Measurements from ENCODE around the gene CHD6.

The CHD6 gene, protein sequence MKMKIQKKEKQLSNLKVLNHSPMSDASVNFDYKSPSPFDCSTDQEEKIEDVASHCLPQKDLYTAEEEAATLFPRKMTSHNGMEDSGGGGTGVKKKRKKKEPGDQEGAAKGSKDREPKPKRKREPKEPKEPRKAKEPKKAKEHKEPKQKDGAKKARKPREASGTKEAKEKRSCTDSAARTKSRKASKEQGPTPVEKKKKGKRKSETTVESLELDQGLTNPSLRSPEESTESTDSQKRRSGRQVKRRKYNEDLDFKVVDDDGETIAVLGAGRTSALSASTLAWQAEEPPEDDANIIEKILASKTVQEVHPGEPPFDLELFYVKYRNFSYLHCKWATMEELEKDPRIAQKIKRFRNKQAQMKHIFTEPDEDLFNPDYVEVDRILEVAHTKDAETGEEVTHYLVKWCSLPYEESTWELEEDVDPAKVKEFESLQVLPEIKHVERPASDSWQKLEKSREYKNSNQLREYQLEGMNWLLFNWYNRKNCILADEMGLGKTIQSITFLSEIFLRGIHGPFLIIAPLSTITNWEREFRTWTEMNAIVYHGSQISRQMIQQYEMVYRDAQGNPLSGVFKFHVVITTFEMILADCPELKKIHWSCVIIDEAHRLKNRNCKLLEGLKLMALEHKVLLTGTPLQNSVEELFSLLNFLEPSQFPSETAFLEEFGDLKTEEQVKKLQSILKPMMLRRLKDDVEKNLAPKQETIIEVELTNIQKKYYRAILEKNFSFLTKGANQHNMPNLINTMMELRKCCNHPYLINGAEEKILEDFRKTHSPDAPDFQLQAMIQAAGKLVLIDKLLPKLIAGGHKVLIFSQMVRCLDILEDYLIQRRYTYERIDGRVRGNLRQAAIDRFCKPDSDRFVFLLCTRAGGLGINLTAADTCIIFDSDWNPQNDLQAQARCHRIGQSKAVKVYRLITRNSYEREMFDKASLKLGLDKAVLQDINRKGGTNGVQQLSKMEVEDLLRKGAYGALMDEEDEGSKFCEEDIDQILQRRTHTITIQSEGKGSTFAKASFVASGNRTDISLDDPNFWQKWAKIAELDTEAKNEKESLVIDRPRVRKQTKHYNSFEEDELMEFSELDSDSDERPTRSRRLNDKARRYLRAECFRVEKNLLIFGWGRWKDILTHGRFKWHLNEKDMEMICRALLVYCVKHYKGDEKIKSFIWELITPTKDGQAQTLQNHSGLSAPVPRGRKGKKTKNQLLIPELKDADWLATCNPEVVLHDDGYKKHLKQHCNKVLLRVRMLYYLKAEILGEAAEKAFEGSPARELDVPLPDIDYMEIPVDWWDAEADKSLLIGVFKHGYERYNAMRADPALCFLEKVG (N-terminal part only)

GRCh38 chr20:41617902-41618806 is at the start of gene CHD6:
TSS of gene CHD6 (minus strand) at chr20:41618377. CDS start at chr20:41551337, 67,040 bp downstream.
- TF ChIP-seq TAF1 (IDR thresholded peaks at IDR 0.05; ENCODE audit: low read depth) = peak; percentile 64; the same call in 1 of the 2 replicates
- no peak for TF ChIP-seq EGR1 (IDR thresholded peaks at IDR 0.05)
- peak; percentile 79 for TF ChIP-seq YY1 (IDR thresholded peaks at IDR 0.05; ENCODE audit: low read depth)
- no peak for TF ChIP-seq REST (IDR thresholded peaks at IDR 0.05; ENCODE audit: low read depth)
- TF ChIP-seq NFIC (IDR thresholded peaks at IDR 0.05) = no peak
- no peak for TF ChIP-seq CEBPB (IDR thresholded peaks at IDR 0.05)
- TF ChIP-seq ZBTB7A (IDR thresholded peaks at IDR 0.05; ENCODE audit: low read depth) = peak; percentile 91; the same call in 1 of the 2 replicates
- TF ChIP-seq CREB1 (IDR thresholded peaks at IDR 0.05; ENCODE audit: low read depth) = no peak
- TF ChIP-seq USF1 (IDR thresholded peaks at IDR 0.05) = peak; percentile 13; the same call in 1 of the 2 replicates
- TF ChIP-seq RAD21 (IDR thresholded peaks at IDR 0.05; ENCODE audit: low read depth) = no peak
- 0 out of 2 replicates have a peak, but pooled peaks have one; percentile 17 for TF ChIP-seq TCF12 (IDR thresholded peaks at IDR 0.05; ENCODE audit: low read depth)
- TF ChIP-seq, protein P1, sequence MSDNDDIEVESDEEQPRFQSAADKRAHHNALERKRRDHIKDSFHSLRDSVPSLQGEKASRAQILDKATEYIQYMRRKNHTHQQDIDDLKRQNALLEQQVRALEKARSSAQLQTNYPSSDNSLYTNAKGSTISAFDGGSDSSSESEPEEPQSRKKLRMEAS (IDR thresholded peaks at IDR 0.05) = no peak
- TF ChIP-seq TEAD4 (IDR thresholded peaks at IDR 0.05) = no peak
- TF ChIP-seq FOXM1 (IDR thresholded peaks at IDR 0.05; ENCODE audit: borderline replicate concordance, low read depth) = no peak
- no peak for TF ChIP-seq EP300 (IDR thresholded peaks at IDR 0.05; ENCODE audit: borderline replicate concordance)

- TF ChIP-seq USF1 (IDR thresholded peaks at IDR 0.05) = peak; percentile 93
- TF ChIP-seq TCF12 (IDR thresholded peaks at IDR 0.05; ENCODE audit: low read depth) = no peak
Observed at GRCh38 chr20:41664584-41664983, 46.4 kb upstream of the CHD6 start.

DNA sequence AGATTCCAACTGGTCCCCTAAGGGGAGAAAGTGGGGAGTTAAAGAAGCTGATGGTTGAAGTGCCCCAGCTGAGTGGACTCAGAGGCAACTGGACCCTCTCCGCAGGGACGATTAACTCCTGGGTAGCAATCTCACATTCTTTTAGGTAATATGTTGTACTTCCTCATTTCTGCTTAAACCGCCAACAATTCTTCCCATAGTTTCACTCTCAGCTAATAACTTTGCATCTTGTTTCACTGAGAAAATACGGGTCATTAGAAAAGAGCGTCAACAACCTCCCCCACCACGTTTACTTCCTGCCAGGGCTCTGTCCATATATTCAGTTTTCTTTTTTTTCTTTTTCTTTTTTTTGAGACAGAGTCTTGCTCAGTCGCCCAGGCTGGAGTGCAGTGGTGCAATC is 39.5 kb upstream of the CHD6 start:
- TF ChIP-seq EP300 (IDR thresholded peaks at IDR 0.05; ENCODE audit: borderline replicate concordance) = no peak
- TF ChIP-seq TCF12 (IDR thresholded peaks at IDR 0.05; ENCODE audit: low read depth) = no peak
- no peak for TF ChIP-seq TEAD4 (IDR thresholded peaks at IDR 0.05)
- TF ChIP-seq, protein P1 (IDR thresholded peaks at IDR 0.05) = no peak
- TF ChIP-seq USF1 (IDR thresholded peaks at IDR 0.05) = no peak
- TF ChIP-seq TAF1 (IDR thresholded peaks at IDR 0.05; ENCODE audit: low read depth) = no peak
- no peak for TF ChIP-seq REST (IDR thresholded peaks at IDR 0.05; ENCODE audit: low read depth)
- no peak for TF ChIP-seq CEBPB (IDR thresholded peaks at IDR 0.05)
- TF ChIP-seq ZBTB7A (IDR thresholded peaks at IDR 0.05; ENCODE audit: low read depth) = no peak
- no peak for TF ChIP-seq YY1 (IDR thresholded peaks at IDR 0.05; ENCODE audit: low read depth)
- no peak for TF ChIP-seq FOXM1 (IDR thresholded peaks at IDR 0.05; ENCODE audit: borderline replicate concordance, low read depth)
- TF ChIP-seq NFIC (IDR thresholded peaks at IDR 0.05) = no peak
- TF ChIP-seq EGR1 (IDR thresholded peaks at IDR 0.05) = no peak
- TF ChIP-seq CREB1 (IDR thresholded peaks at IDR 0.05; ENCODE audit: low read depth) = no peak
- TF ChIP-seq RAD21 (IDR thresholded peaks at IDR 0.05; ENCODE audit: low read depth) = no peak

All from Ishikawa (cell line).